ENCODE data around the gene FOXRED2. TPM values are rescaled to one million over a fixed set of nuclear protein-coding genes. Genes with fewer than 3 reads are reported as not detected.
"Not testable (repeated sequence)": the region's sequence is repeated elsewhere in the genome, so short reads cannot be mapped to it uniquely, and the experiment has no call there.

The FOXRED2 gene
- polyA plus RNA-seq, 3 donors = 25.7 to 29.8 (median 29.5) TPM

GRCh38 chr22:36528795-36529751 lies 22.2 kb upstream of the FOXRED2 start, which contains the start of gene EIF3D:
Gene EIF3D (minus strand): TSS chr22:36529166. CDS start chr22:36526121, 3,045 bp downstream.
- peak; percentile 99 for DNase-seq

- no peak for DNase-seq
Observed at GRCh38 chr22:36528341-36528740, 21.5 kb upstream of the FOXRED2 start.

- no peak for DNase-seq
Observed at GRCh38 chr22:36522662-36523061, 15.8 kb upstream of the FOXRED2 start.

DNA sequence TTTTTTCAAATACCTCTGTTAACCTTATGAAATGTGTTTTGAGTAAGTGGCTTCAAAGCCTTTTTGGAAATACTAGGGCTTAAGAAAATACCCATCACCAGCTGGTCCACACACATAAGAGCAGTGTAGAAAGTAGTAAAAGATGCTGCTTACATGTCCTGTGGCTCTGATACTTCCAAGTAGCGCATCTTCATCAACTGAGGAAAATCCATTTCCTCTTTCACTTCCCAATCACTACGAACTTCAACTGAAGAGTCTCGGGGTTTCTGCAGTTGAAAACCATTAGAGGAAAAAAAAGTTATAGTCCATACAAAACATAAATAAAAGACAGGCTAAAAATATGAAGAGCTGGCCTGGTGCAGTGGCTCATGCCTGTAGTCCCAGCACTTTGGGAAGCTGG lies 13.6 kb upstream of the FOXRED2 start:
- DNase-seq = no peak

GRCh38 chr22:36519906-36520305 lies 13.1 kb upstream of the FOXRED2 start:
- DNase-seq = not testable (repeated sequence)

DNA sequence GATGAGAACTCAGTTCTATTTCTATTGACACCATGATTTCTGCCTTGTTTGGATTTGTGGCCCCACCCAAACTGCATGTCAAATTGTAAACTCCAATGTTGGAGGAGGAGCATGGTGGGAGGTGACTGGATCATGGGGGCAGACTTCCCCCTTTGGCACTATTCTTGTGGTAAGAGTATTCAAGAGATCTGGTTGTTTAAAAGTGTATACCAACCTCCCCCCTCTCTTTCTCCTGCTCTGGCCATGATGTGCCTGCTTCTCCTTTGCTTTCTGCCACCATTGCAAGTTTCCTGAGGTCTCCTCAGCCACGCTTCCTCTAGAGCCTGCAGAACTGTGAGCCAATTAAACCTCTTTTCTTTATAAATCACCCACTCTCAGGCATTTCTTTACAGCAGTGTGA lies 7.9 kb upstream of the FOXRED2 start:
- DNase-seq = no peak

DNA sequence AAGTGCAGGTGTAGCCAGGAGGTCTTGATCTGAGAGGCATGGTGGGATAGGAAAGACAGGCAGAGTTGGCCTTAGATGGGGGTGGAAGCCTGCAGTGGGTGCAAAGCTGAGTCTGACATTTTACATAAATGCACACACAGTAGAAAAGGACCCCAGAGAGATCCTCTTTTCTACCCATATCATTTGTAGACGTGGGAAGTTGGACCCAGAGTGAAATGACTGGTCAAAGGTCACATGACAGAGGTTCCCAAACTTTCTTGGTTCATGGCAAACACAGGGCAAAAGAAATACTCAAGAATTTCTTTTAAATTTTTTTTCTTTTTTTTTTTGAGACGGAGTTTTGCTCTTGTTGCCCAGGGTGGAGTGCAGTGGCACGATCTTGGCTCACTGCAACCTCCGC lies 6.2 kb upstream of the FOXRED2 start:
- no peak for DNase-seq

- DNase-seq = no peak
Observed at GRCh38 chr22:36512333-36512732, 5.5 kb upstream of the FOXRED2 start.

DNA sequence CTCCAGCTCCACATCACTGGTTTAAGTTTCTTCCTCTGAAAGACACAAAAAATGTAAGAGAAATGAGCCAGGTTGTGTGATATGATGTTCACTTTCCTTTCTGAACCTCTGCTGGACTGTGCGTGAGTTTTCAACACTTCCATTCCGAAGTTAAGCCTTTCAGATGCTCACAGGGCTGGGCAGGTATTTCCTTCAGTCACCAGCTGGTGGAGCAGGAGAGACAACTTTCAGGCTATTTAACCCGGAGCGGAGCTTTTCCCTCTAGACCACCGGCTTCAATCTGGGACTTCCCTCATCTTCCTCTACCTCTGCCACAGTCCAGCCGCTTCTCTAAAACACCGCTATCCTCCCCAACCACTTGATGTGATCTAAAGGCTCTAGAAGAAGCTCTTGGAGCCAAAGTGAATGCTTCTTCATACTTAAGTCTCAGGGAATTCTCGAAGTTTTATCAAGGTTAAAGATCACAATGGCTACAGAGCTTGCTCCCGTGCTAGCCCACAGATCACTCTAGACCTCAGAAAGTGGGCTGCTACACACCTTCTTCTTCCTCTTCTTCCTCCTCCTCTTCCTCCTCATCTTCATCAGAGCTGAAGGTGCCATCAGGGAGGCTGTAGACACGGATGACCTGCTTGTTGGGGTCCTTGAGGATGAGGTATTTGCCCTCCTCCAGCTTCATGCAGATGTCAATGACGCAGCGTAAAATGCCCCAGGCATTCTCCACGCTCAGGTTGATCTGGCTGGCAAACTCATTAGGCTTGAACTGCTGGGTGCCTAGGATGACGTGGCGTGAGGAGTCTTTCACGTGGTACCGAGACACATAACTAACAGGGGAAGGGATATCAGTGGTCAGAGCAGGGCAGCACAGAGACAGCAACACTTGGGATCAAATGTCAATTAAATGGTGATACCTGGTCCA lies 4.4 kb upstream of the FOXRED2 start:
- peak; percentile 63 for DNase-seq

- no peak for DNase-seq
Observed at GRCh38 chr22:36510384-36510783, 3.5 kb upstream of the FOXRED2 start.

DNA sequence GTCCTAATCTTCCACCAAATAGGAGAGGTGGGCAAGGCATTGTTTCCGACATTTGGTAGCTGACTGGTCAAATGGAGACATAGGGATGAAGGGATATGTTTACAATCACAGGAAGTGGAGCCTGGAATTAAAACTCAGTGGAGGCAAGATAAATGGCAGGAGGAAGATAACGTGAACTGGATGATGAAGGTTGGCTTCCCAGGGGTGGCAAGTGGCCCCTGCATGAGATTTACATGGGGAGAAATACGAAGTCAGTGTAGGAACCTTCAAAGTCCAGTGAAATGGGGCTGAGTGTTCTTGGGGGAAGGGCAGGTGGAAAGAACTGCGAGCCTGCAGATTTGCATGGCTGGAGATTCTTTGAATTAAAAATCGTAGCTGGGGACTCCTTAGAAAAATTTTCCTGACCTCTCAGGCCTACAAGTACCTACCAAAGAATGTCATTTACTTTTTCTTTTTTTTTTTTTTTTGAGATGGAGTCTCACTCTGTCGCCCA lies 724 bp upstream of the FOXRED2 start:
- DNase-seq = no peak

DNA sequence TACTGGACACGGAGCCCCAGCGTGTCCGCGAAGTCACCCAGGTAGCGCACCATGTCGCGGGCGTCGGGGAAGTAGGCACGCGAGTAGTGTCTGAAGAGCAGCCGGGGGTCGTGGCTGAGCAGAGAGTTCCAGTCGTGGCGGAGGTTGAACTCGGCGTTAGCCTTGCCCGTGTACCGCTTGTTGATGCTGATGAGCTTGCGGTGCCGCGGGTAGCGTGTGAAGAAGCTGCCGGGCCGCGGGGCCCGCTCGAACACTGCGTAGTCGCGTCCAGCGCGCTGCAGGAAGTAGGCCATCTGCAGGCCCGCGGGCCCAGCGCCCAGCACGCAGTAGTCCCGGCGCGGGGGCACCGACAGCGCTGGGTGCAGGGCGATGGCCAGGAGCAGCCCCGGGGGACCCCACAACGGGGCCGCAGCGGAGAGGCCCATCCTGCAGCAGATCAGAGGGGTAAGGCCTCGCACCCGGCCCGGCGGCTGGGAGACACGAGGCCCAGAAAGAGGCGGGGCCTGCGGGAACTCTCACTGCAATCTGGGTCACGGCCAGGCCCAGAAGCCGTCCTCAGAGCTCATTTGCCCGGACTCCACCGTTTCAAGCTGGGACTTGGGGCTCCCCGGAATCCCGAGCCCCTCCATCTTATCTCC lies 723 bp downstream of the FOXRED2 start:
- no peak for DNase-seq

DNA sequence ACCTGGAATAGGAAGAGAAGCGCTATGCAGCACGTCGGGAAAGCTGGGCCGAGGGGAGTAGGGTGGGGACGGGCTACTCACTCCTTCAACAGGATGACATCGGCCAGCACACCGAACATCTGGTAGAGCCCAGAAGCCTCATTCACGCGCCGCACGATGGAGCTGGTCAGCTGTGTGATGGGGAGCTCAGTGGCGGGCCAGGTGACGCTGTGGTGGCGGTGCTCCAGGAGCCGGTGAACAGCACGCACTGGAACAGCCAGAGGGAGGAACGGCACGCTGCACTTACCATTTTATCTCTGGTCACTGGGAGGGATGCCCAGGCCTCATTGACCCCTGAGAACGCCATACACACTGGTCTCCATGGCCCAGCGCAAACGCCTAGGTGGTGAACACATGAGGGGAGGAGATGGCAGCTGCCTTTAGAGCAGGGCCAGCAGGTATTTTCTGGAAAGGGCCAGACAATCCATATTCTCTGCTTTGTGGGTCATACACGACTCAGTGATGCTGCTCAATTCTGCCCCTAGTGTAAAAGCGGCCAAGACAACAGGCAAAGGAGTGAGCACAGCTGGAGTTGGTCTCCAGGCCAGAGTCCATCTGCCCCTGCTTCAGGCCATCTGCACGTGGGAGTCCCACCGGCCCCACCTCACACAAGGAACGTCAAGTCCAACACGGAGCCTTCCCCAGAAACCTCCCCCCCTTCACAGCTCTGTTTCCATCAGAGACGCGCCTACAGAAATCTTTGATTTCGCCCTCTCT lies 8.8 kb downstream of the FOXRED2 start:
- DNase-seq = no peak

DNA sequence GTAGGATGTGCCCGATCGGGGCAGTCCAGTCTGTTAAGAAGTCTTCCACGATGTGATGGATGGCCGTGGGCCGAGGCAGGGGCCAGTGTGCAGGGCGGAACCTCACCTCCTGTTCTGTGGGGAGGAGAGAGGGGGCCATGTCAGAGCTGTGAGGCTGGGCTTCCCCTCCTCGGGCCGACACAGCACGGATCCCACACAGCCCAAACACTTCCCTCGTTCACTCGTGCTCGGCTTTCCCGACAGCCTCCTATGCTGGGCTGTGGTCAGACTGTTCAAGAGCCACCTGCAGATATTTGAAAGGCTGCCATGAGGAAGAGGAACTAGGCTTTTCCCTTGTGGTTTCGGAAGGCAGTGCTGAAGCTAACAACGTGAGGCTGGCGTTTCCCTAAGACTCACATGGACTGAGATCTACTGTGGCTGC lies 13.1 kb downstream of the FOXRED2 start:
- DNase-seq = no peak

GRCh38 chr22:36492109-36492508 lies 14.7 kb downstream of the FOXRED2 start:
- no peak for DNase-seq

GRCh38 chr22:36491155-36491554 lies 15.7 kb downstream of the FOXRED2 start:
- DNase-seq = no peak

GRCh38 chr22:36486619-36487384 lies 20.0 kb downstream of the FOXRED2 start:
- DNase-seq = no peak

DNA sequence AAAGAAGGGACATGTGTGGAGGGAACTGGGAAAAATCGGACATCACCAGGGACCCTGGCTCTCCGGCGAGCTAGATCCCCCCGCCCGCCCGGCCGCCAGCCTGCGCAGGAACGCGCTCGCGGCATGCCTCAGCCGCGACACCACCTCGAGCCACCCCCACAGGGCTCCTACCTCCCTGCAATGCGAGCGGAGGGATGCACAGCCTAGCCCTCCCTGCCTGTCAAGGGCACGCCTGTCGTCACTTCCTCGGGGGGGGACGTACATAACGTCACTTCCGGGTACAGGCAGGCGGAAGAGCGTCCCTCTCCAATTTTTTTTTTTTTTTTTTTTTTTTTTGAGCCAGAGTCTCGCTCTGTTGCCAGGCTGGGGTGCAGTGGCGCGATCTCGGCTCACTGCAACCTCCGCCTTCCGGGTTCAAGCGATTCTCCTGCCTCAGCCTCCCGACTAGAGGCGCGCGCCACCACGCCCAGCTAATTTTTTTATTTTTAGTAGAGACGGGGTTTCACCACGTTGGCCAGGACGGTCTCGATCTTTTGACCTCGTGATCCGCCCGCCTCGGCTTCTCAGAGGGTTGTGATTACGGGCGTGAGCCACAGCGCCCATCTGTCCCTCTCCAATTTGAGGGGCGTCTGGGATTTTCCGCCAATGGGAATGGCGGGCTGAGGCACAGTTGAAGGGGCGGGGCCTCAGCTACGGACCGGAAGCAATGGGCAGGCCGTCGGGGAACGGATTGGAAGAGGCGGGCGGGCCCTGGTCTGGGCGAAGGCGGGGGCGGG lies 25.3 kb downstream of the FOXRED2 start, which contains the start of gene TXN2:
TXN2 (minus strand) TSS at position 248 of the 776 bp plus-strand sequence. CDS start 803 bp downstream, outside the sequence.
- DNase-seq = peak; percentile 97

DNA sequence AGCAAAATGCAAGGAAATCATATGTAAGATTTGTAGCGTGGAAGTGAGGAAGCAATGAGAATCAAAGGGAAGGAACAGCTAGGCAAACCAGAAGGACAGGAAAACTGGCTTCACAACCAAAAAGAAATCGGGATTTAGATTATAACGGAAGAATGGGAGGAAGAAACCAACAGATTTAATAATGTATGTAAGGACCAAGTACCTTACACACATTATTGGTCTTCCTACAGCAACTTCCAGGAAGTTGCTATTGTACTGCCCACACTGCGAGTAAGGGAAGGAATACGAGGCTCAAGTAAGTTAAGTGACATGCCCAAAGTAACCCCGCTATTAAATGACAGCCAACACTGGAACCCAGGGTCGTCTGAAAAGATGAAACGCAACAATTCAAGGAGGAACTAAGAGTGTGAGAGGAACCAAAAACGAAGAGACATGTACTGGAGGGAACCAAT lies 25.9 kb downstream of the FOXRED2 start:
- DNase-seq = no peak
